ENCODE data around the gene CTSG.
"Not testable (repeated sequence)": the region's sequence is repeated elsewhere in the genome, so short reads cannot be mapped to it uniquely, and the experiment has no call there.

The CTSG gene

DNA sequence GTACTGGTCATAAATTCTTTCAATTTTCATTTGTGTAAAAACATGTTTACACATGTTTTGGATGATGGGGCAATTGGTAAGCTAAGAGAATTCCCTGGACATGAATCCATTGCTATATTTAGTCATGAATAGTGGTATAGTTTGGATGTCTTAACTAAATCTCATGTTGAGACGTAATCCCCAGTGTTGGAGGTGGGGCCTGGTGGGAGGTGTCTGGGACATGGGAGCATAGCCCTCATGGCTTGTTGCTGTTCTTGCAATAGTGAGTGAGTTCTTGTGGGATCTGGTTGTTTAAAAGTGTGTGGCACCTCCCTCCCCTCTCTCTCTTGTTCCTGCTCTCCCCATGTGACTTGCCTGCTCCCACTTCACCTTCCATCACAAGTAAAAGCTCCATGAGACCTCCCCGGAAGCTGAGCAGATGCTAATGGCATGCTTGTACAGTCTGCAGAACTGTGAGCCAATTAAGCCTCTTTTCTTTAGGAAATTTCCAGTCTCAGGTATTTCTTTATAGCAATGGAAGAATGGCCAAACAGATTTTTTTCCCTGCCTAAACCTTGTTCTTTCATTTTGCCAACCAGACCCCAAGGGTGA, 33.6 kb downstream of the CTSG start:
- DNase-seq (ENCODE audit: low spot score) = no peak

- no peak for DNase-seq (ENCODE audit: low spot score)
These were observed 40.3 kb downstream of the CTSG start for GRCh38 chr14:24535737-24536136.

- DNase-seq (ENCODE audit: low spot score) = no peak
These were observed 41.8 kb downstream of the CTSG start for GRCh38 chr14:24534286-24534685.

DNA sequence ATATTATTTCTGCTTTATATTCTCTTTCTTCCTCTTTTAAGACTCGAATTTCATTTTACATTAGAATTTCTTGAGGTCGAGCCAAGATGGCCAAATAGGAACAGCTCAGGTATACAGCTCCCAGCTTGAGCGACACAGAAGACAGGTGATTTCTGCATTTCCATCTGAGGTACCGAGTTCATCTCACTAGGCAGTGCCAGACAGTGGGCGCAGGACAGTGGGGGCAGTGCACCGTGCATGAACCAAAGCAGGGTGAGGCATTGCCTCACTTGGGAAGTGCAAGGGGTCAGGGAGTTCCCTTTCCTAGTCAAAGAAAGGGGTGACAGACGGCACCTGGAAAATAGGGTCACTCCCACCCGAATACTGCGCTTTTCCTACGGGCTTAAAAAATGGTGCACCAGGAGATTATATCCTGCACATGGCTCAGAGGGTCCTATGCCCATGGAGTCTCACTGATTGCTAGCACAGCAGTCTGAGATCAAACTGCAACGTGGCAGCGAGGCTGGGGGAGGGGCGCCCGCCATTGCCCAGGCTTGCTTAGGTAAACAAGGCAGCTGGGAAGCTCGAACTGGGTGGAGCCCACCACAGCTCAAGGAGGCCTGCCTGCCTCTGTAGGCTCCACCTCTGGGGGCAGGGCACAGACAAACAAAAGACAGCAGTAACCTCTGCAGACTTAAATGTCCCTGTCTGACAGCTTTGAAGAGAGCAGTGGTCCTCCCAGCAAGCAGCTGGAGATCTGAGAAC, 50.0 kb downstream of the CTSG start:
- DNase-seq (ENCODE audit: low spot score) = not testable (repeated sequence)

Data from ecto neural progenitor cell (in vitro differentiated cells).